Stromal cell of bone marrow (primary cell): ENCODE measurements around the gene CIAPIN1.

ENCODE experiments used
- DNase-seq: peaks from one replicate; pipeline ENCODE4 v3.0.0-alpha.2; 2012; ENCODE audit warnings: low read depth

The CIAPIN1 gene

DNA sequence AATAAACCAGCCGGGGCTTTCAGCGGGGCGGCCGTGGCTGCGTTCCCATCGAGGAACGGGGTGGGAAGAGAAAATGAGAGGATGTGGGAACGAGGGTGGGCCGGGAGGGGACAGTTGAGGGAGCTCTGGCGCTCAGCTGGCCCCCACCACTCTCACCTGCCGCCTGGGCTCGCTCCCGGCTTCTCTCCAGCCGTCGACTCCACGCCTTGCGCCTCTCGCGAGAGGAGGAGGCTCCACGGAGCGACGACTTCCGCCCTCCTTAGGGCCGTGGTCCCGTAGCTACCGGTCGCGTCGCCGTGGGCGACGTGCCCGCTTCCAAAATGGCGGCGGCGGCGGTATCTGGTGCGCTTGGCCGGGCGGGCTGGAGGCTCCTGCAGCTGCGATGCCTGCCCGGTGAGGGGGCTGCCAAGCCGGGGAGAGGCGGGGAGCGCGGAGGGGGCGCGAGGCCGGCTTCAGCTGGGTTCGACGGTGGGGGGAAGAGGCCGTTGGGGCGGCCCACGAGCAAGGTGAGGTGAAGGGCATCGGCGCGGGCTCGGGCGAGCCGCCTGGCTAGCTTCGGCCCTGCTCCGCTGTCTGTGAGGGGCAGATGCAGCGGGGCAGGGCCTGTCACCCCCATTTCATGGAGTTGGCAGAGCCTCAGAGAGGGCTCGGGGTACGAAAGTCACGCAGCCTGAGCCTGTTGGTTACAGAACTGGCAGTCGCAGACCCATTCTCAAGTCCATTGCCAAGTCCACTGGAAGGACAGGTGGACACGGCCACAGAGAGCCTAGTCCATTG, at the start of gene CIAPIN1, which contains the start of gene COQ9:
TSS of gene CIAPIN1 (minus strand) at position 200 of the 777 bp plus-strand sequence. CDS start 6,457 bp downstream, outside the sequence.
TSS of gene COQ9 (plus strand) at position 294 of the 777 bp plus-strand sequence. CDS start at position 321, 27 bp downstream.
- peak; percentile 88 for DNase-seq

DNA sequence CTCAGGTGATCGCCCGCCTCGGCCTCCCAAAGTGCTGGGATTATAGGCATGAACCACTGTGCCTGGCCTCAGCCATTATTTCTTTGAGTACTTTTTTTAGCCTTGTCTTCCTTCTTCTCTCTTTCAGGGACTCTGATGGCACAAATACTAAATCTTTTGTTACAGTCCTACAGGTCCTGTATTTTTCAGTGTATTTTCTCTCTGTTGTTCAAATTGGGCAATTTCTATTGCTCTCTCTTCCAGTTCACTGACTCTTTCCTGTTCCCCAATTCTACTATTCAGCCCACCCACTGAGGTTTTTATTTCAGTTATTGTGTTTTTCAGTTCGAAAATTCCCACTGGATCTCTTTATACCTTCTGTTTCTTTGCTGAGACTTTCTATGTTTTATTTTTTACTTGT, 46.6 kb upstream of the CIAPIN1 start:
- no peak for DNase-seq

DNA sequence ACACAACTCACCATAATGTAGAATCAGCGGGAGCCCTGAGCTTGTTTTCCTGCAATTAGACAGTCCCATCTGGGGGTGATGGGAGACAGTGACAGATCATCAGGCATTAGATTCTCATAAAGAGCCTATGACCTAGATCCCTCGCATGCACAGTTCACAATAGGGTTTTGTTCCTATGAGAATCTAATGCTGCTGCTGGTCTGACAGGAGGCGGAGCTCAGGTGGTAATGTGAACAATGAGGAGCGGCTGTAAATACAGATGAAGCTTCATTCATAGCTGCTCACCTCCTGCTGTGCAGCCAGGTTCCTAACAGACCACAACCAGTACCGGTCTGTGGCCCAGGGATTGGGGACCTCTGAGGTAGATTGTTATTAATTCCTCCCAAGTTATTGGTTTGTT, 42.0 kb upstream of the CIAPIN1 start:
- DNase-seq = no peak

DNA sequence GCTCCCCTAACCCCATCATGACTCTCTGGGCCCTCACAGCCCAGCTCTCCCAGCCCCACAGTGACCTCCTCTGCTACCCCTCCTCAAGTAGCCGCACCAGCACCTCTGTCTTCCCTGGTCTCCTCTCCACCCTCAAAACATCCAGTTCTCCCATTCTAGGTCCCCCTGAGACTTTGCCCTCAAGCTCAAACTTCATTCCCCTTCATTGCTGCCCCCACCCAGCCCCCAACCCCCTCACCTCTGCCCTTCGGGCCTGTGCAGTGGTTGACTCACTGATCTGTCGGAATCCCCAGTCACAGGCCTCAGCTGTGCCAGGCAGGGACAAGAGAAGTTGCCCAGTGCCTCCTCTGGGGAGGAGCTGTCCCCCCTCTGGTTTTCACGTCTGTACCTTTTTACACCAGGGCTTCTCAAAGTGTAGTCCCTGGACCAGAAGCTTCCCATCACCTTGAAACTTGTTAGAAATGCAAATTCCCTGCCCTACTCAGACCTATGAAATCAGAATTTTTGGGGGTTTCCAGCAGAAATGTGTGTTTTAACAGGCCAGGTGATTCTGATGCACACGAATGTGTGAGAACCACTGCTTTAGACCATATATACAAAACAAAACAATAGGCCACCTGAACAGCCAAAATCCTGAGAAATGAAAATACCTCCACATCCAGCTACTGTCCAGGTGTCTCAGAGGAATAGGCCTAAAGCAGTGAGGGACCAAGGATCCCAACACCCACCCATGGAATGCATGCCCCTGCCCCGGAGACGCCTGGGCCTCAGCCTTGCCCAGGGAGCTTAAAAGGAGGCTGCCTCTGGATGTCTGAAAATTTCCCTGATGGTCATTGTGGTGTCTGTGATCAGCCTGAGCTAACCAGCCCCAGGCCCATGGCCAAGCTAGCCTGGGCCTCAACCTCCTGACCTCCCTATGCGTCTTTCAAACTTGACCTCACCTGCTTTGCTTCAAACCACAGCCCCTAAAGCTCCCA, 40.0 kb upstream of the CIAPIN1 start:
- no peak for DNase-seq

DNA sequence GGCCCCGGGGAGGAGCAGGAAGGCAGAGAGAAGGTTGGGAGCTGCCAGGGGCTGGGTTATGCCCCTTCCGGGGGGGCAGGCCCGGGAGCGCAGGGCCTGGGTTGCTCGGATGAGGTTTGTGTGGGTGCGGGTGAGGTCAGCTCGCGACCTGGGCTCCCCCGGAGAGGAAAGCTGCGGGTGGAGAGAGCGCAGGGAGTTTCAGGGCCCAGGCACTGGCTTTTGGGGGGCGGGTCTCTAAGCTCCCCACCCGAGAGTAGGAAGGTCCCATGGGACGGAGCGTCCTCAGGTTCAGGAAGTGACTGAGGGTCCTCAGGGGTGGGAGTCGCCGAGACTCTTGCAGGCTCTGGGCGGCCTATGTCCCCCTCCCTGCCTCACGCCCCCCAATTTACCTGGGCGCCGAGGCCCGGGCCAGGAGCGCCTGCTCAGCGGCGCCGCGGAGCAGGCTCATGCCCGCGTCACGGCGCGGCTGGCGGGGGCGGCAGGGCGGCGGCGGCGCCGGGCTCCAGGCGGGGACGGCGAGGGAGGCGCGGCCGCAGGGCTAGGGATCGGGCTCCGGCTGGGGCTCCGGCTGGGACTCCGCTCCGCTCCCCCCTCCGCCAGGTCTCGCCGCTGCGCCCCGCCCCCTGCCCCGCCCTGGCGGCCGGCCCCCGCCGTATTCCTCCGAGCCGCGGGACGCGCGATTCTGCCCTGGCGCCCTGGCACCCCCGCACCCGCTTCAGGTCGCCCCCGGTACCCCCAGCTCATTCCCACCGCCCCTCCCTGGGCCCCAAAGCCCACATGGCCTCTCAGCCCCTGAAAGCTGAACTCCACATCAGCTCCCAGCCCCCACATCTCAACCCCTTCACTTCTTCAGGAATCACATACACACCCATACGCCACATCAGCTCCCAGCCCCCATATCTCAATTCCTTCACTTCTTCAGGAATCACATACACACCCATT, 39.0 kb upstream of the CIAPIN1 start, which contains the start of gene DOK4:
TSS of gene DOK4 (minus strand) at position 578 of the 942 bp plus-strand sequence. CDS start 6,986 bp downstream, outside the sequence.
- DNase-seq = peak; percentile 45

DNA sequence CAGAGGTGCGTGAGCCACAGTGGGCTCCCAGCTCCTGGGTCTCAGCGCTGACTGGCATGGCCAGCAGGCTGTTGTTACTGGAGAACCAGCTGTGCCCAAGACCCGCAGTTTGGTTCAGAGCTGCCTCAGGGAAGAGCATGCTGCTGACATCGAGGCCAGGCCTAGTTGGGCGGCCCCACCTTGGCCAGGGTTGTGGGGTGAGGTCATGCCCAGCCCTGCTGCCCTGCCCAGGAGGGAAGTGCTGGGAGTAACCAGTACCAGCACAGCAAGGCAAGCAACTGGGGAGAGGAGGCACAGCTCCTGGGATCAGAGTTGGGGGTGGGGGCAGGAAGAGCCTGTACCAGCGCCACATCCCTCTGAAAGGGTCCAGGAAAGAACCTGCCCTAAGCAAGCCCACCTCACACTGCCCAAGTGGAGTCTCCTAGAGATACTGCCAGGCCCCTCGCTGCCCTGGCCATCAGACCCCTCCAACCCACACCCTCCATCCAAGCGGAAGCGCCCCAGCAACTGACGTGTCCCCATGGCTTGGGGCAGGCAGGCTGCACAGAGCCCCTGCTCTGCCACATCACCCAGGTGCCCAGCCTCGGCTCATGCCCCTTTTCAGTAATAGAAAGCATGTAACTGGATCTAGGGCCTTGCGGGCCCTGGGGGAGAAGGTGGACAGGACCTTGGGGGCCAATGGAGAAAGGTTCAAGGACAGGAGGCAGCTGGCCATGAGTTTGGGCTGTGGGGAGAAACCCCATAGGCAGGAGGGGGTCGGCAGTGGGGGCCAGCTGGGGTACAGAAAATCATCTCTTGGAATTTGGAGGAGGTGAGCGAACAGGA, 38.1 kb upstream of the CIAPIN1 start:
- DNase-seq = no peak

DNA sequence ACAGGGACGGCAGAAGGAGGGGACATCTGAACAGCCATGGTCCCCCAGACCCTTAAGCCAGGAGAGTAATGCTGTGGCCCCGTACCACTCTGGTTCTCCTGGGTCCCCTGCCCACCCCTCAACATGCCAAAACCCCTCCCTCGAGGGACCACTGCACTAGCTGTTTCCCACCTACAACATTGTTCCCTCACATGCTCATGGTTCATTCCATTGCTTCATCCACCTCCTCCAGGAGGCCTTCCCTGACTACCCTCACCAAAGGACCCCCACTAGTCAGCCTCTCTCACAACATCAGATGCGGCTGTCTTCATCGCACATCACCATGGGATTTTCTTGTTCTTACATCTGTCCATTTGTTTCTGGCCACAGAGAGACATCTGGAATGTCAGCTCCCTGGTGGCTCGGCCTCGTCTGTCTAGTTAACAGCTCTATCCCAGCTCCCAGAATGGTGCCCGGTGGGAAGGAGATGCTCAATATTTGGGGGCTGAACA, 37.4 kb upstream of the CIAPIN1 start:
- DNase-seq = no peak

DNA sequence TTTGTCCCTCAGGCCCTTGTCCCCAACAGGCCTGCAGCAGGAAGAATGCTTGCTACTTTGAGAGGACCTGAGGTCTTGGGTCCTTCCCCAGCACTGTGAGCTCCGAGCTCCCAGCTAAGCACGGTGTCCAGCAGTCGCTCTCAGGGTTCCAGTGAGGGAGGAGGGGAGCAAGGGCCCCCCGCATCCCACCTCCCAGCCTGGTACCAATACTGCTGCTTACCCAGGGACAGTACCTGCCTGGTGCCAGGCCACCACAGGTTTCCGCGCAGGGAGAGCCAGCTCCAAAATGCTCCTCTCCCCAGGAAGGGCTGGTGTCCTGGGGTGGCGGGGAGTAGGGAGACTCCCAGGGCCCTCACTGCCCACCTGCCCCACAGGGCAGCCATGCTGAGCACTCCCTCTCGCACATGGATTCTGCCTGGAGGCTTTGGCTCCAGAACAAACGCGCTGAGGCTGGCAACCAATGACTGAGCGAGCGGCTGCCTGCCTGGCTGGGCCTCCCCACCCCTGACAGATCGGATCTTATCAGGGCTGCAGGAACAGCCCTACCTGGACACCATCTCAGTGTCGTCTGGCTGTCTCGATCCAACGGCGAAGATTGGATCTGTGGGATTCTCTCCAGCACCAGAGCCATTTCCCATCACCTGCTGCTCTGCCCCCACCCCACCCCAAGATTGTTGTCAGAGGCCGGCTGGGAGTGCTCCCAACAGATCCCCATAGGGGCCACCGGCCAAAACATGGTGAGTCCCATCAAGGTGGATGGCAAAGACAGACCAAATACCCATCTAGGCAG, 36.7 kb upstream of the CIAPIN1 start:
- DNase-seq = no peak

DNA sequence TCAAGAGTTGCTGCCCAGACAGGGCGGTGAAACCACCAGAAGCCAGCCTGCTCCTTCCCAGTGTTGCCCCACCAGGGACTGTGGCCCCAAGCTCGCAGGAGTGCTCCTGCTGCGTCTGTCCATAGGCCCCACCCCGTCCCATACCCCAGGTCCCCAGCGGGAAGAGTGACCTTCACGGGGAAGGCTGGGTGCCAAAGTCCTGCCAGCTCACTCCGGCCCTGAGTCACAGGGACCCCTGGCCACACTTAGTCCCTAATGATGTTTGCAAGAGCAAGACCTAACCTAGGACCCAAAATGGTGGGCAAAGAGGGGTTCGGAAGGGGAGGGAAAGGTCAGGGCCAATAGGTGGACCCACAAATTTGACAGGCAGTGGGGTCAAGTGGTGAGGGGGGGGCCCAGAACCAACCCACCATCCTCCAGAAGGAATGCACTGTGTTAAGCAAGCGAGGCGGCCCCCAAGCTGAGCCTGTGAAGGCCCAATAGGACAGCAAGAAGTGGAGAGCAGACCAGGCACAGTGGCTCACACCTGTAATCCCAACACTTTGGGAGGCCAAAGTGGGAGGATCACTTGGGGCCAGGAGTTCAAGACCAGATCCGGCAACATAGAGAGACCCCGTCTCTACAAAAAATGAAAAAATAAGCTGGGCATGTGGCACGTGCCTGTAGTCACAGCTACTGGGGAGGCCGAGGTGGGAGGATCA, 35.8 kb upstream of the CIAPIN1 start:
- no peak for DNase-seq

DNA sequence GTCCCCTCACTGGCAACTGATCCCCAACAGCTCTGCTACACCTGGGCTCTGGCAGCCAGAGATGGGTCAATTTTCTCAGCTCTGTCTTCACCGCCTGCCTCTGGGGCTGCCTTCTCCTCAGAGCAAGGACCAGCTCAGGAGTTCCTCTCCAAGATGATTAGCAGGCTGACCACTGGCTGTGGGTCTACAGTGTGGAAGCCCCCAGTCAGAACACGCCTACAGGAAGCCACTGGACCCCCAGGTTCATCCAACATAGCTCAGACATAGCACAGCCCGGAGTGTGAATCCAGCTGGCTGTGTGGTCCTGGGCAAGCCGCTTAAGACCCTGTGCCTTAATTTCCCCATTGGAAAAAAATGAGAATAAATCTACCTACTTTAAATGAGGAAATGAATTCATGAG, 34.2 kb upstream of the CIAPIN1 start:
- DNase-seq = no peak

DNA sequence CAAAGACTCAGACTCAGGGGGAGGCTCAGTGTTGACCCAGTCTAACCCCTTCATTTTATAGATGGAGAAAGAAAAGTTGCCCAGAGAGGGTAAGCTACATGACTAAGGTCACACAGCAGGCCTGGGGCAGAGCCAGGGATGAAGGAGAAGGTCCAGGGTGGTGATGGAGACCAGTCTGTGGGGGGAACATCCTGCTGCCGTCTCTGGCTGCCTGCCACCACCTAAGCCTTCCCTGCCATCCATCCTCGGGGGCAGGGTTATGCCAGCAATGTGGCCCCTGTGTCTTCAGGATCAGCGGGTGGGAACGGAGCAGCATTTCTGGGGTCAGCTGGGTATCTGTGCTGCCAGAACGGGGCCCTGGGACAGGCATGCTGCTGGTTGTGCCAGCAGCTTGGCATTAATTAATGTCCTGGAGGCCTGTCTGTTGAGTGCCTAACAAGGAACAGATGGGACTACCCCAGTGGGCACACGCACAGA, 33.6 kb upstream of the CIAPIN1 start:
- DNase-seq = no peak

DNA sequence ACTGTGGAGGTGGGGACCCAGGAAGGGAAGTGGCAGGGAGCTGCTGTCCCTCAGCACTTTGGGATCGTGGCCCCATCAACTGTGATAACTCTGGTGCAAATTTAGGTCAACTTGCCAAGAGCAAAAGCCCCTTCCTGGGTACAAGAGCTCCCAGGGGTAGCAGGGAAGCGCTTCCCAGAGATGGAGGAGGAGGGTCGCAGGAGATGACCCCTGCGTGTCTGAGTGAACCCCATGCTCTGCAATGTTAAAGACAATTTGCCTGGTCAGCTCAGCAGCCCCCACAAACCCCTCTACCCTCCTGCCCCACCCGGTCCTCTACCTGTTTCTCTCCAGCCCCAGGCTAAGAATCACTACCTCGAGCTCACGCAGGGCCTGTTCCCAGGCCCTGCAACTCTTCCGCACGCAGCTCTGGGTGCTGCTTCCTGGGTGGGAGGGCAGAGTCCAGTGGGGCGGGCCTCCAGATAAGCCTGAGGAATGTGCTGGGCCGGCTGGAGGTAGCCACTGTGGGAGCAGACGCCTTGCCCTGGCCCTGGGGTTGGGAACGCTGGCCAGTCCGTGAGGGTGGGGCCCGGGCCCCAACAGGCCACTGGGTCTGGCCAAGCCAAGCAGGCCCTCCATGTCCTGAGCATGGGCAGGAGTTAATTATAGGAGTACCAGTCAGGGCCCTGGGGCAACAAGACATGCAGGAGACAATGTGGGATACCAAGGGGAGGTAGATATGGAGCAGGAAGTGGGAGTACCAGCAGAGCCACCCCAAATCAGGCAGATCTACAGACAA, 33.0 kb upstream of the CIAPIN1 start:
- no peak for DNase-seq

DNA sequence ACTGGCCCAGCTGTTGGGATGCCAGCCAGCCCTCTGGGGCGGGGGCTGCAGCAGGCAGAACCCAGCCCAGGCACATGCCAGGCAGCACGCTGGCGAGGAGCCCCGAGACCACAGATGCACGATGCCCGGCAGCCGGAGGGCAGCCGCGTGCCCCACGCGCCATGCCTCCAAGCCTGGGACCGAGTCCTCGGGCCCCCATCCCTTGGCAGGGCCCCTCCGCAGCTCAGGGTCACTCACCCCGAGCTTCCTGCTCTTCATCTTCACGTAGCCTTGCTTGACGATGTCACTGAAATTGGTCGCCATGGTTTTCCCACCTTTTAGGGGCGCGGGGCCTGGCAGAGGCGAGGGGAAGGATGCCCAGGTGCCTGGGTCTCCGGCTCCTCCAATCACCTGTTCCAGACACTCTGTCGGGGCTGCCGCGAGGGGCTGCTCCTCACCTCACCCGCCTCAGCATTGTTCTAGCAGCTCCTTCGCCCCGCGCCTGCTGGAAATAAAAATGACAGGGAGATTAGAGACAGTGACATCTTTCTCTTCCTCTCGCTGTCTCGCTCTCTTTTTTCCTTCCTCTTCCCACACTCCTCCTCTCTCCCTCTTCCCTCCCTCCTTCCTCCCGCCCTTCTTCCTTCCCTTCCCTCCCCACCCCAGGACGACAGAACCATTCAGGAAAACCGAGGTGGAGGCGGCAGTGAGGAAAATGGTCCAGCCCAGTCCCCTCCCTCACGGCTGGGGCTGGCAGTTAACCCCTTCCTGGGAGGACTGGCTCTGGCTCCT, 32.2 kb upstream of the CIAPIN1 start:
- peak; percentile 65 for DNase-seq

DNA sequence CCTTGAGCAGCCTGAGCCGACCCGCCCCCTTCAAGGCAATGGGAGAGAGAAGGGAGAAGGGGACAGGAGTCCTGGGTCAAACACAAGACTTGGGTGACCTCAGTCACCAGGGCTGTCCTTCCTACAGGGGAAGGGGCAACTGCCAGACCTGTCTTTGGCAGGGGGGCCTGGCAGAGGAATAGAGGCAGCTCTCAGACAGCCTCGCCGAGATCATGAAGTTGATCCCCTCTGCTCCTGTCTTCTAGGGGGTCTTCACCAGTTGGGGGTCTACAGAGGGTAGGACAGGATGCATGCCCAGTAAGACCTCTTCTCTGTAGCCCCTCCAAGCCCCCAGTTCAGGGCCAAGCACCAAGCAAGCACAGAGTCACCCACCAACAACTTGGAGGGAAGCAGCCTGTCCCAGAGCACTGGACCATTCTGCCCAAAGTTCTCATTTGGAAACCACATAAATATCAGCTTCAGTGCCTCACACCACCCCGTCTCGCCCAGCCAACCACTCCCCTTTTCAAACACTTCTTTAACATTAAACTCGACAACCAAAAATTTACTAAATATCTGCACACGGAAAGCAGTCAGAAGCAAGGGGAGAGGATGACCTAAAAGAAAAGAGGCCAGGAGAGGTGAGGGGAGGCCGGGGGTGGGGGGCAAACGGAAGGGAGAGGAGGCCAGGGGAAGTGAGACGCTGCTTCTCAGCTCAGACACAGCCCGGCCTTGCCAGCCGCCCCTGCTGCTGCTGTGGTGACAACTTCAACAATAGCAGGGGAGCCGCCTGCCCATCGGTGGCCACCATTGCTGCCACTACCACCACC, 31.4 kb upstream of the CIAPIN1 start:
- DNase-seq = no peak

DNA sequence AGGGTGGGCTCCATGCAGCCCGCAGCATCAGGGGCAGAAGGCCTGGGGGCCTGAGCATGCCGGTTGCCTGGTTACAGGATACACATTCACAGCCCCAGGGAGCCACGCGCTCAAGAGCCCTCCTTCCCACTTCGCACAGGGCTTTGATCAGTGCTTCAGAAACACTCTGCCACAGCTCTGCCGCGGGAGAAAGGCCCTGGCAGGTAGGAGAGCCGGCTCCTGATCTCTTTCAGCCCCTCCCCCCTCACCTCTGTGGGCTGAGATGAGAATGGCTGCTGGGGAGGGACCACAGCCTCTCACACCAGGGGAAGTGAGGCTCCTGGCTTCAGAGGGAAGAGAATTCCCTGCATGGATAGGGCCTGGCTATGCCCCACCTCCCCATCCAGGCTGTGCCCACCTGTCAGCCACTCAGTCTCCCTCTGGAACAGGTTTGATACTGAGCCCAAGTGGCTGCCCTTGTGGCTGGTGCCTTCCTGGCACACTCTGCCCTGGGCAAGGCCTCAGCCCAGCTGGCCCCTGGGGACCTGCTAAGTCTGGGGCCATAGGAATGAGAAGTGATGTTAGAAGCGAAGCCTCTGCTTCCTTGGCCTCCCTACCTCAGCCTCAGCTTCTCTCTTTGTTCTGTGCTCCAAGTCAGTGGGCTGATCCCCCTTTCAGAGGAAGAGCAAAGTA, 30.5 kb upstream of the CIAPIN1 start:
- DNase-seq = no peak
